Measurements from ENCODE around the gene SYCE3. TPM values are rescaled to one million over a fixed set of nuclear protein-coding genes. Genes with fewer than 3 reads are reported as not detected.

The SYCE3 gene
- total RNA-seq, 1 experiment from 2014 or later: not detected

GRCh38 chr22:50528682-50529415 lies 33.9 kb downstream of the SYCE3 start:
- Histone ChIP-seq H3K27me3 (replicated peaks; ENCODE audit: control insufficient read depth, insufficient read depth, low read length) (no peaks in the 10 kb centered on the region), H3K9me3 (no peaks in the 10 kb centered on the region), H3K36me3 (ENCODE audit: control insufficient read depth, insufficient read depth, low read length) (no peaks in the 10 kb centered on the region), H3K4me1 (peaks cover 35% of the 10 kb centered on the region), H3K4me3 (ENCODE audit: low read depth, low read length) (no peak overlapping the region)
- peaks cover 28% of the 10 kb centered on the region for H3K4me1 Mint-ChIP-seq (ENCODE audit: low read depth, unreplicated experiment)
- ChIA-PET CTCF (interaction anchor here (0.6 to 1.4 kb wide), 2 partner anchors 21 to 91 kb away, joined by 3 to 6 read pairs; partner anchors contain the start of genes LMF2 and NCAPH2), POLR2A (no interaction called here)
- no TSS peak for BruUV-seq (replicated peaks)
- TF ChIP-seq CTCF (IDR thresholded peaks at IDR 0.05; ENCODE audit: insufficient read depth in 1 of 2, low read depth in 1 of 2, low read length in 1 of 2, severe bottlenecking in 1 of 2, unreplicated experiment in 1 of 2): no peak
- H3K27me3 Mint-ChIP-seq (ENCODE audit: insufficient read depth, unreplicated experiment): no peaks in the 10 kb centered on the region
- DNase-seq: peak; percentile 39 to 55
- peak overlapping the region; percentile 89 for H3K4me3 Mint-ChIP-seq (ENCODE audit: unreplicated experiment)
- no peaks in the 10 kb centered on the region for H3K9me3 Mint-ChIP-seq (ENCODE audit: unreplicated experiment)
- peak overlapping the region; percentile 69 for H3K27ac Mint-ChIP-seq (ENCODE audit: unreplicated experiment)
- peaks cover 59% of the 10 kb centered on the region for H3K36me3 Mint-ChIP-seq (ENCODE audit: insufficient read depth, unreplicated experiment)
- intact Hi-C loops (cut with micrococcal nuclease; ENCODE audit: unreplicated experiment): loop anchor here (5.0 kb wide), 1 partner anchor 53 kb away; the partner anchor contains the start of gene CHKB

DNA sequence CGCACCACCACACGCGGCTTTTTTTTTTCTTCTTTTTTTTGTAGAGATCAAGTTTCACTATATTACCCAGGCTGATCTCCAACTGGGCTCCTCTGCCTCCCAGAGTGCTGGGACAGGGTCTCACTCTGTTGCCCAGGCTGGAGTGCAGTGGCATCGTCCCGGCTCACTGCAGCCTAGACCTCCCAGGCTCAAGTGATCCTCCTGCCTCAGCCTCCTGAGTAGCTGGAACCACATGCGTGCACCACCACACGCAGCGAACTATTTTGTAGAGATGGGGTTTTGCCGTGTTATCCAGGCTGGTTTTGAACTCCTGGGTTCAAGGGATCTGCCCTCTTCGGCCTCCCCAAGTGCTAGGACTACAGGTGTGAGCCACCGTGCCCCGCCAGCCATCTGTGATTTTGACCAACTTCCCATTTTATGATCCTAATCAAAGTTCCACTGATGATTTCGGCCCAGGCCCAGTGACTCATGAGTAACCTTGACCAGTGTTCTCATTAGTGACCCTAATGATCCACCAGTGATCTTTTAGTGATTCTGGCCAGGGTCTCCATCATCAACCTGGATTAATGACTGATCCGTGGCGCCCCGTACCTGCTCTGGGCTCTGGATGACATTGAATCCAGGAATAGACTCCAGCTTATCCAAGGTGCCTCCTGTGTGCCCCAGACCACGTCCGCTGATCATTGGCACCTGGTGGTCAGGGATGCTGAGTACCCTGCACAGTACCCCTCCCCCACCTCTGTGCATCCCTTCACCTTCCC lies 34.6 kb downstream of the SYCE3 start:
- DNase-seq: peak in 1 of 2 experiments; percentile 28
- H3K9me3 ChIP-seq: no peaks in the 10 kb centered on the region
- Mint-ChIP-seq H3K4me1 (ENCODE audit: low read depth, unreplicated experiment) (peaks cover 21% of the 10 kb centered on the region), H3K27me3 (ENCODE audit: insufficient read depth, unreplicated experiment) (no peaks in the 10 kb centered on the region), H3K4me3 (ENCODE audit: unreplicated experiment) (peak overlapping the region; percentile 89), H3K36me3 (ENCODE audit: insufficient read depth, unreplicated experiment) (peaks cover 59% of the 10 kb centered on the region), H3K9me3 (ENCODE audit: unreplicated experiment) (no peaks in the 10 kb centered on the region), H3K27ac (ENCODE audit: unreplicated experiment) (peak overlapping the region; percentile 69)
- H3K4me3 ChIP-seq (ENCODE audit: low read depth, low read length): no peak overlapping the region
- H3K36me3 ChIP-seq (ENCODE audit: control insufficient read depth, insufficient read depth, low read length): no peaks in the 10 kb centered on the region
- no peaks in the 10 kb centered on the region for H3K27me3 ChIP-seq (replicated peaks; ENCODE audit: control insufficient read depth, insufficient read depth, low read length)
- POLR2A ChIA-PET: no interaction called here
- TF ChIP-seq CTCF (IDR thresholded peaks at IDR 0.05; ENCODE audit: insufficient read depth in 1 of 2, low read depth in 1 of 2, low read length in 1 of 2, severe bottlenecking in 1 of 2, unreplicated experiment in 1 of 2): no peak
- intact Hi-C loops (cut with micrococcal nuclease; ENCODE audit: unreplicated experiment): loop anchor here (5.0 kb wide), 1 partner anchor 54 kb away; the partner anchor contains the start of gene CHKB
- no TSS peak for BruUV-seq (replicated peaks)
- CTCF ChIA-PET: interaction anchor here (1.4 kb wide), 1 partner anchor 20 kb away, joined by 3 read pairs; the partner anchor contains the start of genes LMF2 and NCAPH2
- peaks cover 29% of the 10 kb centered on the region for H3K4me1 ChIP-seq

Measured in Caco-2 (cell line).